H4 (cell line): Measurements from ENCODE around the gene C2. TPM values are rescaled to one million over a fixed set of nuclear protein-coding genes. Genes with fewer than 3 reads are reported as not detected.
"Not testable (repeated sequence)": the region's sequence is repeated elsewhere in the genome, so short reads cannot be mapped to it uniquely, and the experiment has no call there.

Experiments used
- DNase-seq: peaks from one replicate; pipeline ENCODE4 v3.0.0-alpha.2; 2015; ENCODE audit warnings: low spot score
- total RNA-seq: library from RNA; depleted of rRNA; stranded (reverse); fragments of >200 nt; shearing (Covaris generic); gene quantifications from 2 replicates; pipeline ENCODE4 v1.2.3, GENCODE V29; 2014

Gene C2
- total RNA-seq, 1 experiment from 2014 or later: 0.75 TPM

DNA sequence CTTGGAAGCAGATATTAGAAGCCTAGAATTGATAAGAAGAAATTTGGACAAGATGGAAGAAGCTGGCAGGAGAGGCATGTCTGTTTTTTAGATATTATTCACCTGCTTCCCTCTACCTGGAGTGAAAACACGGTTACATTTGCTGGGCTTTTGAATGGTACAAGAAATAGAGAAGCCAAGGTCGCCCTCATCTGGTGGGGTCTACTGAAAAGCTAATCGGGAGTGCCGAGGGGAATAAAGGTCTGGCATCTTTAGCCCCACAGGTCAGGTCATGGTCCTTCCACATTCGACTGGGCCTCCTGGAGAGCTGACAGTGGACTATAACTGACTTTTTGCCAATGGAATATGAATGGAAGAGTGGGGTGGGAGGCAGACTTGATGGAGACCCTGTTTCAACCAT is 4.6 kb upstream of the C2 start:
- no peak for DNase-seq

DNA sequence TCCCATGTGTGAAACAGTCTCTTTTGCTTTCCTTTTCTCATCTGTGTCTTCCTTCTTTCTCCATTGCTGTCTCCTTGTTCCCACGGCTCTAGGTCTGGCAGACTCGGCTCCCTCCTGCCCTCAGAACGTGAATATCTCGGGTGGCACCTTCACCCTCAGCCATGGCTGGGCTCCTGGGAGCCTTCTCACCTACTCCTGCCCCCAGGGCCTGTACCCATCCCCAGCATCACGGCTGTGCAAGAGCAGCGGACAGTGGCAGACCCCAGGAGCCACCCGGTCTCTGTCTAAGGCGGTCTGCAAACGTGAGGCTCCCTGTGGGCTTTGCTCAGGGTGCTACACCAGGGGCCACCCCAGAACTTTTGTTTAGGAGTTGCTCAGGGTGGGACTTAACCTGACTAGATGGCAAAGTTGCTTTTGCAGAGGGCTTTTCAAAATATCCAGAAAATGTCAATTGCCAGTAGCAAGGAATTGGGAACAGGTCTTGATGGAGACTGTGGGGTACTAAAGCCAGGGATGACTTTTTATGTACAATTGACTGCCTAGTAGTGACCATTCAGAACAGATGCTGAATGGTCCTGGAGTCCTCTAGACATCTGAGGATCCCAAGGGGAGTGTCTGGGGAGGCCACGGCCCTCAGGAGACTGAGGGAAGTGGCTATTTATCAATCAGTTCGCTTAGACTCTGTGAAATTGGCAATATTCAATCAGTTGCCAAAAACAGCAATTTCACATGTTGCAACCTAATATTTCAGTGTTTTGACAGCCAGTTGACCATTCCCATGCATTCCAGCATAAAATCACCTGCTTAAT is 550 bp downstream of the C2 start:
- no peak for DNase-seq

- no peak for DNase-seq
Observed at GRCh38 chr6:31928672-31928939, 1.1 kb downstream of the C2 start.

- DNase-seq: no peak
Observed at GRCh38 chr6:31930962-31931361, 3.4 kb downstream of the C2 start.

GRCh38 chr6:31932137-31932536 is 4.6 kb downstream of the C2 start:
- DNase-seq: not testable (repeated sequence)

- no peak for DNase-seq
Observed at GRCh38 chr6:31933537-31933936, 6.0 kb downstream of the C2 start.

DNA sequence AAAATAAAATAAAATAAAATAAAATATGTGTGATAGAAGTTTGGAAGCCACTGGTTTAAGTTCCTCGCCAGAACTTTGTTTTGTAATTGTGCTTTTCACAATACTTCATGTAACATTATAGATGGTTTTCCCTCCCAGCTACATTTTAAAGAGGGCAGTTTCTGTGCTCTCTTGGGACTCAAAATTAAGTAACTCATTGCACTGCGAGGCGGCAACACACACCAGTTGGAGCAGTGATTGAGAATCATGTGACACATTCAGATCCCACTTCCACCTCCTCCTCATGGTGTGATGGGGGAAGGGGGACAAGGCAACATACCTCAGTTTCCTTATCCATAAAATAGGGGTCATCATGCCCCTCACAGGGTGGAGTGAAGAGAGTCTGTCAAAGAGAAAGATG is 7.5 kb downstream of the C2 start:
- no peak for DNase-seq

GRCh38 chr6:31935823-31936222 is 8.3 kb downstream of the C2 start:
- no peak for DNase-seq

DNA sequence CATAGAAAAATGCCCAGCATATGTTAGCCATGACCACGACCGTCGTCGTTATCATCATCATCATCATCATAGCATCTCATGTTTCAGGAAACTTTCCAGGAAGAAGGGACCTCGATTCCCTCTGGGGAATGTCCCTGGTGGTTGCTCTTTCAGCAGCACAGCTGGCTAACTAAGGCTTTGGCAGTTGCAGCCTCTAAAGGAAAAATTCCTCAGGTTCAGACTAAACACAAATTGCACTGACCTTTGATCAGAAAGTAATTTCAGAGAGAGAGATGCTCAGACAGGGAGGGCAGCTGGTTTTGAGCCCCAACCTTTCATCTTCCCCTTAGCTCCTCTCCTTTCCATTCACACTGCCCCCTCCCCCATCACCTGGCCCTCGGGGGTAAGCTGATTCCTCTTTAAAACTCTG is 12.7 kb downstream of the C2 start:
- peak; percentile 48 for DNase-seq

DNA sequence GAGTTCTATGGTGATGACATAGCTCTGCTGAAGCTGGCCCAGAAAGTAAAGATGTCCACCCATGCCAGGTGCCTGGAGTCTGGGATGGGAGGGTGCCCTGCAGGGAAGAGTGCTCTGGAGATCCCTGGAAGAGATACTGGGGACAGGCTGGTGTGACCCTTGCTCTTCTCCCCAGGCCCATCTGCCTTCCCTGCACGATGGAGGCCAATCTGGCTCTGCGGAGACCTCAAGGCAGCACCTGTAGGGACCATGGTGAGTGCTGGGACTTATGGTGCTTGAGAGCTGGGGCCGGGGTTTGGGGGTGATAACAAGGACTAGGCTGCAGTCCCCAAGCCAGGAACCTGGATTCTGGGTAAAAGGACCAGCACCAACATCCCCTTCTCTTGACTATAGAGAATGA is 16.2 kb downstream of the C2 start:
- no peak for DNase-seq

- no peak for DNase-seq
Observed at GRCh38 chr6:31945154-31945506, 17.6 kb downstream of the C2 start.

GRCh38 chr6:31945507-31946369 is 18.2 kb downstream of the C2 start, which contains the start of gene CFB:
TSS of gene CFB (plus strand) at chr6:31946095. CDS start at chr6:31946222, 127 bp downstream.
- DNase-seq: peak; percentile 77

DNA sequence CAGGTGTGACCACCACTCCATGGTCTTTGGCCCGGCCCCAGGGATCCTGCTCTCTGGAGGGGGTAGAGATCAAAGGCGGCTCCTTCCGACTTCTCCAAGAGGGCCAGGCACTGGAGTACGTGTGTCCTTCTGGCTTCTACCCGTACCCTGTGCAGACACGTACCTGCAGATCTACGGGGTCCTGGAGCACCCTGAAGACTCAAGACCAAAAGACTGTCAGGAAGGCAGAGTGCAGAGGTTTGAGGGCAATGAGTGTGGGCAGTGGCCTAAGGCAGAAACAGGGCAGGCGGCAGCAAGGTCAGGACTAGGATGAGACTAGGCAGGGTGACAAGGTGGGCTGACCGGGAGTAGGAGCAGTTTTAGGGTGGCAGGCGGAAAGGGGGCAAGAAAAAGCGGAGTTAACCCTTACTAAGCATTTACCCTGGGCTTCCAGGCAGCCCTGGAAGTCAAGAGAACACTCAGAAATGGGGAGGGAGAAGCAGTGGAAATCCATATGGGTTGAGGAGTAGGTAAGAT is 18.9 kb downstream of the C2 start:
- no peak for DNase-seq

- no peak for DNase-seq
Observed at GRCh38 chr6:31947070-31947675, 19.7 kb downstream of the C2 start.

DNA sequence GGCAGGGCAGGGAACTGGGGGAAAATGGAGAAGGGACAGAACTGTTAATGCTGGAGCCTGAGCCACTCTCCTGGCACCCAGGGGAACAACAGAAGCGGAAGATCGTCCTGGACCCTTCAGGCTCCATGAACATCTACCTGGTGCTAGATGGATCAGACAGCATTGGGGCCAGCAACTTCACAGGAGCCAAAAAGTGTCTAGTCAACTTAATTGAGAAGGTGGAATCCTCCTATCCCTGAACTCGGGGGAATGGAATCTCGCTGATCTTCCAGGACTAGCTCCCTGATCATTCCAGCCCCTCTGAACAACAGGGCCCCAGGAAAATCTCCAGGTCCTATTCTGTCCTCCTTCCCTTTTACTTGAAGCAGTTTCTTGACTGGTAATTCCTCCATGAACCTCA is 20.3 kb downstream of the C2 start:
- DNase-seq: no peak

- no peak for DNase-seq
Observed at GRCh38 chr6:31948306-31948705, 20.8 kb downstream of the C2 start.

DNA sequence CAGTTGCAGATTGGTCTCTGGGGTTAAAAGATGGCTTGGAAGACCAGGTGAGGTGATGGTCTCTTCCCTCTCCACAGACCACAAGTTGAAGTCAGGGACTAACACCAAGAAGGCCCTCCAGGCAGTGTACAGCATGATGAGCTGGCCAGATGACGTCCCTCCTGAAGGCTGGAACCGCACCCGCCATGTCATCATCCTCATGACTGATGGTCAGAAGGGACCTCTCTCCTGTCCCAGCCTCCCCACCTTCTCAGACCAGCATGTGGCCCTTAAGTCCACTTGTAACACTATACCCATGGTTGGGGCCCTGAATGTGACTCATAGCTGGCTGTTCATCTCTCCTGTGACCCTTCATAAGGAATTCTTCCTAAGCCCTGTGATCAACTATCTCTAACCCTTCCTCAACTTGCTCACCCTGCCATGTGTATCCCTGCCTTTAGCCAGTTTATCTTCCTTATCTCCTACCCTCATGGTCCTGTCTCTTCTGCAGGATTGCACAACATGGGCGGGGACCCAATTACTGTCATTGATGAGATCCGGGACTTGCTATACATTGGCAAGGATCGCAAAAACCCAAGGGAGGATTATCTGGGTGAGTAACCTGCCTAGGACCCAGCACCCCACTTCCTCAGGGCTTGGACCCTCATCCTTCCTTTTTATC is 21.4 kb downstream of the C2 start:
- no peak for DNase-seq

- DNase-seq: no peak
Observed at GRCh38 chr6:31949926-31950548, 22.5 kb downstream of the C2 start.

- DNase-seq: peak; percentile 47
Observed at GRCh38 chr6:31952140-31952805, 24.8 kb downstream of the C2 start.

GRCh38 chr6:31952890-31953289 is 25.4 kb downstream of the C2 start:
- DNase-seq: no peak

DNA sequence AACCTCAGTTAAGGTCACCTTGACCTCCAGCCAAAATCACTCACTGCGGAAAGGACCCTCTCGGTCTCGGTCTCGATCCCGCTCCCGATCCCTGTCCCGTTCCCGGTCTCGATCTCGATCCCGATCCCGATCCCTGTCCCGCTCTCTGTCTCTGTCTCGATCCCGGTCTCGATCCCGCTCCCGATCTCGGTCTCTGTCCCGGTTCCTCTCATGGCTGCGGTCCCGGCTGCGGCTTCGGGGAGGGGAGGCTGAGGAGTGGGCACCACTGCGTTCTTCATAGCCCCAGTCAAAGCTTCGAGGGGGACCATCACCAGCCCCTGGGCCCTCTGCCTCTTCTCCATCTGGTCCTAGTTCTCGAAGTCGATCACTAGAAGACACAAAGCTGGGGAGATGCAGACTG is 27.0 kb downstream of the C2 start:
- no peak for DNase-seq
